NCI-H460 (cell line): Measurements from ENCODE around the gene ZNF780A. TPM values are rescaled to one million over a fixed set of nuclear protein-coding genes. Genes with fewer than 3 reads are reported as not detected.
A peak's percentile ranks its signal among the peaks of the same experiment; 100 is the strongest.
"Not testable (repeated sequence)": the region's sequence is repeated elsewhere in the genome, so short reads cannot be mapped to it uniquely, and the experiment has no call there.

ENCODE experiments used
- DNase-seq: peaks from one replicate; pipeline ENCODE4 v3.0.0-alpha.2; 2016; ENCODE audit warnings: low read depth; ENCODE audit errors: extremely low read depth
- total RNA-seq: library from RNA; depleted of rRNA; stranded (reverse); fragments of >200 nt; shearing (Covaris generic); gene quantifications from 2 replicates; pipeline ENCODE4 v1.2.3, GENCODE V29; 2014

ZNF780A gene
- total RNA-seq, 1 experiment from 2014 or later = 18.3 TPM

GRCh38 chr19:40088299-40089047 lies 2.3 kb downstream of the ZNF780A start:
- DNase-seq = no peak

GRCh38 chr19:40084948-40085347 lies 5.8 kb downstream of the ZNF780A start:
- DNase-seq = no peak

- no peak for DNase-seq
These were observed 9.3 kb downstream of the ZNF780A start for GRCh38 chr19:40081411-40081810.

DNA sequence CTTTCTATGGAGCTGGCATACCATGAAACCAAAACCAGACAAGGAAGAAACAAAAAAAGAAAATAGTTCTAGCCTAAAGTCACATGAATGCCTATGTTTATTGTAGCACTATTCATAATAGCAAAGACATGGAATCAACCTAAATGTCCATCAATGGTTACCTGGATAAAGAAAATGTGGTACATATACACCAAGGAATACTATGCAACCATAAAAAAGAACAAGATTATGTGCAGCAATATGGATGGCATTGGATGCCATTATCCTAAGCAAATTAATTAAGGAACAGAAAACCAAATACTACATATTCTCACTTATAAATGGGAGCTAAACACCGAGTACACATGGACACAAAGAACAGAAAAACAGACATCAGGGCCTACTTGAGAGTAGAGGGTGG lies 10.5 kb downstream of the ZNF780A start:
- no peak for DNase-seq

DNA sequence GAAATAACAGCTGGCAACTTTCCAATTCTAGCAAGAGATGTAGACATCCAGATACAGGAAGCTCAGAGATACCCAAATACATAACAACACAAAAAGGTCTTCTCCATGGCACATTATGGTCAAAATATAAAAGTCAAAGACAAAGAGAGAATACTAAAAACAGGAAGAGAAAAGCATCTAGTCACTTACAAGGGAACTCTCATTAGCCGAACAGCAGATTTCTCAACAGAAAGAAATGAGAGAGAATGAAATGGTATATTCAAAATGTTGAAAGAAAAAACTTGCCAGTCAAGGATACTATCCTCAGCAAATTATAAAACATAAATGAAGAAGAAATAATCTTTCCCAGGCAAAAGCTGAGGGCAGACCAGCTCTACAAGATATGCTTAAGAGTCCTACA lies 12.4 kb downstream of the ZNF780A start:
- no peak for DNase-seq

DNA sequence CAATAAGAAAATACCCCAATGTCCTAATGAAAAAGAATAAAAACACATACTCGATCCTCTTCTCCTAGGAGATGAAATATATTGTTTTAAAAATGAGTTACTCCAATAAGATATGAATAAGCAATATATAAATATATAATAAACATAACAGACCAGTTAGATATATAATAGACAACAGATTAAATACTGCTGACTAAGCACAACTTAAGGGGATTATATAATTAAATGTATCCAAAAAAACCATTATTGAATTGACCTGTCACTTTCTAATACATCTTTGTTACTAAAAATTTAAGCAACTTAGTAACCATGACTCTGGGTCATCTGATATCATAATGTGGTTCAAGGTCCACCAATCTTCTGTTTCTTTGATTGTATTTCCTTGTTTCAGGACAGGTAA lies 20.7 kb downstream of the ZNF780A start:
- no peak for DNase-seq

GRCh38 chr19:40059624-40060023 lies 31.1 kb downstream of the ZNF780A start:
- no peak for DNase-seq

- DNase-seq = no peak
These were observed 33.6 kb downstream of the ZNF780A start for GRCh38 chr19:40057166-40057565.

DNA sequence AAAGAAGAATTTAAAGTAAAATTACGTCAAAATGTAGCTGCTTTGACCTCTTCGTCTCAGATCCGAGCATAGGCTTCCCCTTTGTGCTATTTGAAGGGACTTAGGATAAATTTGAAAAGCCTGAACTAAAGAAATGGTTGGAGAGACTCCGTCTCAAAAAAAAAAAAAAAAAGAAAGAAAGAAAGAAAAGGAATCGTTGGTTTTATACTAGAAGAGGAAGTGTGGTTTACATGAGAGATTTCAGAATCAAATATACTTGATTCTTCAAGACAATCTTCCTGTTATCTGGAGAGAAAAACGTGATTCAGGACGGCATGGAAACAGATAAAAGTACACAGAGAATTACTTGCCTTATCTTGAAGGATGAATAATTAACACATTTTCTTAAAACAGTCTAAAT lies 34.2 kb downstream of the ZNF780A start:
- no peak for DNase-seq

GRCh38 chr19:40055832-40056504 lies 34.8 kb downstream of the ZNF780A start, which contains the start of gene ZNF780B:
ZNF780B (minus strand) TSS chr19:40056231; CDS start chr19:40050332, 5,899 bp downstream.
- DNase-seq = peak; percentile 19

DNA sequence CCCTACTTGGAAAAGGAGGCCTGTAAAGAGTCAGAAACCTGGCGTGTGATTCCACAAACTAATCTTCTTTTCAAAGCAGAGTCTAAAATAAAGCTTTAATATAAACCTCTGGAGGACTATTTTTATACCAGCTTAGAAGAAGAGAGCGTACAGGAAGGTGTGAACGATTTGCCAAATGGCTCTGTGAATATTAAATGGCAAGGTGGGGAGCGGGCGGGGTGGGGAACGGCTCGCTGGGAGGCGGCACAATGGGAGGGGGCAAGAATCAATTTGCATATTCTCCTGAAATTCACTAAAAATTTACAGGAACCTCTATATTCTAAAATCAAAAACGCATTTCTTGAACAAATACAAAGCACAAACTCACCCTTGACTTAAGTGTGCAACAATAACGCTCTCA lies 35.7 kb downstream of the ZNF780A start:
- DNase-seq = no peak

GRCh38 chr19:40054632-40055031 lies 36.1 kb downstream of the ZNF780A start:
- no peak for DNase-seq

- DNase-seq = no peak
These were observed 37.3 kb downstream of the ZNF780A start for GRCh38 chr19:40053491-40053890.

DNA sequence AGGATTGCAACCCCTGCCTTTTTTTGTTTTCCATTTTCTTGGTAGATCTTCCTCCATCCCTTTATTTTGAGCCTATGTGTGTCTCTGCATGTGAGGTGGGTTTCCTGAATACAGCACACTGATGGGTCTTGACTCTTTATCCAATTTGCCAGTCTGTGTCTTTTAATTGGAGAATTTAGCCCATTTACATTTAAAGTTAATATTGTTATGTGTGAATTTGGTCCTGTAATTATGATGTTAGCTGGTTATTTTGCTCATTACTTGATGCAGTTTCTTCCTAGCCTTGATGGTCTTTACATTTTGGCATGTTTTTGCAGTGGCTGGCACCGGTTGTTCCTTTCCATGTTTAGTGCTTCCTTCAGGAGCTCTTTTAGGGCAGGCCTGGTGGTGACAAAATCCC lies 49.0 kb downstream of the ZNF780A start:
- not testable (repeated sequence) for DNase-seq

DNA sequence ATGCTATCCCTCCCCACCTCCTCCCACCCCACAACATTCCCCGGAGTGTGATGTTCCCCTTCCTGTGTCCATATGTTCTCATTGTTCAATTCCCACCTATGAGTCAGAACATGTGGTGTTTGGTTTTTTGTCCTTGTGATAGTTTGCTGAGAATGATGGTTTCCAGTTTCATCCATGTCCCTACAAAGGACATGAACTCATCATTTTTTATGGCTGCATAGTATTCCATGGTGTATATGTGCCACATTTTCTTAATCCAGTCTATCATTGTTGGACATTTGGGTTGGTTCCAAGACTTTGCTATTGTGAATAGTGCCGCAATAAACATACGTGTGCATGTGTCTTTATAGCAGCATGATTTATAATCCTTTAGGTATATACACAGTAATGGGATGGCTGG lies 52.7 kb downstream of the ZNF780A start:
- not testable (repeated sequence) for DNase-seq

DNA sequence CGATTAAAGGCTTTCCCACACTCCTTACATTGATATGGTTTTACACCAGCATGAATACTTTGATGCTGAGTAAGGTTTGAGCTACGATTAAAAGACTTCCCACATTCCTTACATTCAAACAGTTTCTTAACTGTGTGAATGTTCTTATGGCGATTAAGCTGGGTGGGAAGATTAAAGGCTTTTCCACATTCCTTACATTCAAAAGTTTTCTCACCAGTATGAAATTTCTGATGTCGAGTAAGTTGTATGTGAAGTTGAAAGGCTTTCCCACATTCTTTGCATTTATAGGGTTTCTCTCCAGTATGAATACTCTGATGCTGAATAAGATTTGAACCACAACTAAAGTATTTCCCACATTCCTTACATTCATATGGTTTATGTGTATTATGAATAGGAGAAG lies 54.7 kb downstream of the ZNF780A start:
- no peak for DNase-seq

DNA sequence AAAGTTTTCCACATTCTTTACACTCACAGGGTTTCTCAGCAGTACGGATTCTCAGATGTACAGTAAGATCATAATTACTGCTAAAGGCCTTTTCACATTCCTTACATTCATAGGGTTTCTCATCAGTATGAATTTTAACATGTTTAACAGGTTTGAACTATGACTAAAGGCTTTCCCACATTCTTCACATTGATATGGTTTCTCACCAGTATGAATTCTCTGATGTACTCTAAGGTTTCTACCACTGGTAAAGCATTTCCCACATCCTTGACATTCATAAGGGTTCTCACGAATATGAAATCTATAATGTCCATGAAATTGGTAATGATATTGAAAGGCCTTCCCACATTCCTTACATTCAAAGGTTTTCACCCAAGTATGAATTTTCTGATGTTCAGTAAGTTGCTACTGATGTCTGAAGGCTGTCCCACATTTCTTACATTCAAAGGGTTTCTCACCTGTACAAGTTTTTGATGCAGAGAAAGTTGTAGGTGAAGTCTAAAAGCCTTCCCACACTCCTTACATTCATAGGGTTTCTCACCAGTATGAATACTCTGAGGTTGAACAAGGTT lies 56.7 kb downstream of the ZNF780A start:
- DNase-seq = no peak

DNA sequence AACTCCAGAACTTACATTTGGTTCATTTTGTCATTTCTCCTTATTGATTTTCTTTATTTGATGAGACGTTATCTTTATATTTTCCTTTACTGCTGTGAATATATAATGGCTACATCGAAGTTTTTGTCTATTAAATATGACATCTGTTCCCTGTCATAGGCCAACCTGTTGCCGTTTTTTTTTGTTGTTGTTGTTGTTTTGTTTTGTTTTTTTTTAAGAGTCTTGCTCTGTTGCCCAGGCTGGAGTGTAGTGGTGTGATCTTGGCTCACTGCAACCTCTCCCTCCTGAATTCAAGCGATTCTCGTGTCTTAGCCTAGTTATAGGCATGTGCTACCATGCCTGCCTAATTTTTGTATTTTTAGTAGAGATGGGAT lies 64.2 kb downstream of the ZNF780A start:
- DNase-seq = no peak

GRCh38 chr19:40025938-40026596 lies 64.7 kb downstream of the ZNF780A start:
- no peak for DNase-seq

- DNase-seq = no peak
These were observed 66.8 kb downstream of the ZNF780A start for GRCh38 chr19:40023969-40024368.
